Endodermal cell (in vitro differentiated cells): ENCODE results near the gene GJC1. TPM values are rescaled to one million over a fixed set of nuclear protein-coding genes. Genes with fewer than 3 reads are reported as not detected.
"Not testable (repeated sequence)": the region's sequence is repeated elsewhere in the genome, so short reads cannot be mapped to it uniquely, and the experiment has no call there.

Experiments
- DNase-seq: peaks from one replicate; pipeline ENCODE4 v3.0.0-alpha.2; 2017
- H3K27ac ChIP-seq: 2 replicates; pipeline ENCODE4 v1.5.1; 2013; ENCODE audit warnings: mild to moderate bottlenecking, low read depth, low read length, moderate library complexity
- H3K27me3 ChIP-seq: 2 replicates; pipeline ENCODE4 v1.6.1; 2013; ENCODE audit warnings: mild to moderate bottlenecking, low read length, moderate library complexity; ENCODE audit not compliant: insufficient read depth, control insufficient read depth, poor library complexity, severe bottlenecking
- H3K36me3 ChIP-seq: 2 replicates; pipeline ENCODE4 v1.7.0; 2013; ENCODE audit warnings: mild to moderate bottlenecking, low read length, moderate library complexity; ENCODE audit not compliant: control insufficient read depth, insufficient read depth
- H3K4me1 ChIP-seq: one replicate; pipeline ENCODE4 v1.7.0; 2013; ENCODE audit warnings: low read length; ENCODE audit not compliant: control insufficient read depth, insufficient read depth
- H3K4me3 ChIP-seq: 2 replicates; pipeline ENCODE4 v1.5.1; 2013; ENCODE audit warnings: mild to moderate bottlenecking, low read length, moderate library complexity
- H3K9ac ChIP-seq: 2 replicates; pipeline ENCODE4 v1.6.1; 2013; ENCODE audit warnings: mild to moderate bottlenecking, low read length, moderate library complexity; ENCODE audit not compliant: poor library complexity, severe bottlenecking; ENCODE audit errors: extremely low read depth
- H3K9me3 ChIP-seq: 2 replicates; pipeline ENCODE4 v1.6.1; 2013; ENCODE audit warnings: mild to moderate bottlenecking, low read length, moderate library complexity; ENCODE audit not compliant: control insufficient read depth
- H3K27ac Mint-ChIP-seq: 2 replicates; pipeline ENCODE4 v1.8.0; 2020; ENCODE audit warnings: mixed read lengths
- H3K27me3 Mint-ChIP-seq: 2 replicates; pipeline ENCODE4 v1.8.0; 2021; ENCODE audit warnings: mild to moderate bottlenecking, mixed read lengths; ENCODE audit not compliant: insufficient read depth
- H3K36me3 Mint-ChIP-seq: 2 replicates; pipeline ENCODE4 v1.8.0; 2020; ENCODE audit warnings: low read depth, mixed read lengths
- H3K4me1 Mint-ChIP-seq: 2 replicates; pipeline ENCODE4 v1.8.0; 2020; ENCODE audit warnings: mixed read lengths
- H3K4me3 Mint-ChIP-seq: 2 replicates; pipeline ENCODE4 v1.8.0; 2020; ENCODE audit warnings: mild to moderate bottlenecking, moderate library complexity, mixed read lengths
- H3K9me3 Mint-ChIP-seq: 2 replicates; pipeline ENCODE4 v1.8.0; 2020; ENCODE audit warnings: mild to moderate bottlenecking, mixed read lengths
- CTCF ChIP-seq: fragments of 200-600 bp; sonication (generic); conservative IDR thresholded peaks from 2 replicates; pipeline ENCODE4 v1.5.0; 2021; ENCODE audit warnings: antibody characterized with exemption, mild to moderate bottlenecking
- WGBS, 2 experiments: methylation state at CpG; one replicate each; pipeline versions ENCODE4 v1.1.5 to v1.1.7; 2013; ENCODE audit warnings: missing lambda C conversion rate in 2 of 2, mixed read lengths in 1 of 2; ENCODE audit not compliant: insufficient coverage in 1 of 2, insufficient read length in 1 of 2; 5-methylcytosine and 5-hydroxymethylcytosine counted together
- total RNA-seq, 2 donors: library from RNA; stranded (reverse); fragmentation: NEBNext Ultra II Directional in 1 of 2; extraction: Animal tissue kit (Norgen Biotek cat#: 25700) in 1 of 2; gene quantifications; 2 replicates in 1 of 2; 3 replicates in 1 of 2; pipeline ENCODE4 v1.2.1, GENCODE V29; 2021

The GJC1 gene
- total RNA-seq, 2 donors from 2014 or later = 81.9 to 108 TPM

GRCh38 chr17:44827863-44828262 lies 2.2 kb downstream of the GJC1 start:
- peak overlapping the region; percentile 58 for H3K9ac ChIP-seq
- H3K9me3 ChIP-seq = no peaks in the 10 kb centered on the region
- Mint-ChIP-seq H3K36me3 (peaks cover 5% of the 10 kb centered on the region), H3K27ac (no peak overlapping the region), H3K4me1 (peaks cover 22% of the 10 kb centered on the region), H3K4me3 (peak overlapping the region; percentile 84), H3K9me3 (no peaks in the 10 kb centered on the region), H3K27me3 (peaks cover 4% of the 10 kb centered on the region)
- no peak overlapping the region for H3K27ac ChIP-seq
- peaks cover 10% of the 10 kb centered on the region for H3K4me1 ChIP-seq
- WGBS, 2 experiments = 88% methylated on average over 1 of the region's 1 CpG; no CpG with 5 or more reads in 1 of the 2 experiments
- H3K27me3 ChIP-seq = no peaks in the 10 kb centered on the region
- peak overlapping the region; percentile 93 for H3K4me3 ChIP-seq
- no peak for DNase-seq
- peaks cover 10% of the 10 kb centered on the region for H3K36me3 ChIP-seq
- no peak for TF ChIP-seq CTCF

DNA sequence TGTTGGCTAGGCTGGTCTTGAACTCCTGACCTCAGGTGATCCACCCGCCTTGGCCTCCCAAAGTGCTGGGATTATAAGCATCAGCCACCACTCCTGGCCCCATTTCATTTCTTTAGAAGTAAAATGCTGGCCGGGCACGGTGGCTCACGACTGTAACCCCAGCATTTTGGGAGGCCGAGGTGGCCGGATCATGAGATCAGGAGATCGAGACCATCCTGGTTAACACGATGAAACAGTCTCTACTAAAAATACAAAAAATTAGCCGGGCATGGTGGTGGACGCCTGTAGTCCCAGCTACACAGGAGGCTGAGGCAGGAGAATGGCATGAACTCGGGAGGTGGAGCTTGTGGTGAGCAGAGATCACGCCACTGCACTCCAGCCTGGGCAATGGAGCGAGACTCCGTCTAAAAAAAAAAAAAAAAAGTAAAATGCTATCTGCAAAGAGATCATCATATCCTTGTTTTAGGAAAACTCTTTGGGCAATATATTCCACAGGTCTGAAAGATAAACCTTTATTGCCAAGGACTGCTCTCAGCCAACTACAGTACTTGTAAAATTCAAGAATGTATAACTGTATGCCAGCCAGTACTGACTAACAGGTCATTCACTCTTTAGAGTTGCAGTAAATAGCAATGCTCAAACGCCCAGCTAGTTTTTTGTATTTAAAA lies 3.8 kb downstream of the GJC1 start:
- TF ChIP-seq CTCF = no peak
- Histone ChIP-seq H3K9ac (no peak overlapping the region), H3K9me3 (no peaks in the 10 kb centered on the region), H3K27ac (no peak overlapping the region), H3K27me3 (no peaks in the 10 kb centered on the region), H3K4me1 (peaks cover 9% of the 10 kb centered on the region), H3K36me3 (peaks cover 14% of the 10 kb centered on the region), H3K4me3 (no peak overlapping the region)
- WGBS, 2 experiments = 97 to 98% methylated on average over 14 of the region's 15 CpGs
- Mint-ChIP-seq H3K27ac (no peak overlapping the region), H3K27me3 (no peaks in the 10 kb centered on the region), H3K9me3 (no peaks in the 10 kb centered on the region), H3K4me3 (no peak overlapping the region), H3K4me1 (peaks cover 15% of the 10 kb centered on the region), H3K36me3 (peaks cover 9% of the 10 kb centered on the region)
- DNase-seq = no peak

GRCh38 chr17:44825236-44825635 lies 4.9 kb downstream of the GJC1 start:
- not testable (repeated sequence) for H3K27ac ChIP-seq, DNase-seq, H3K4me1 Mint-ChIP-seq, H3K27me3 ChIP-seq, H3K9ac ChIP-seq, H3K27ac Mint-ChIP-seq, H3K4me3 Mint-ChIP-seq, H3K9me3 ChIP-seq, H3K4me1 ChIP-seq, H3K4me3 ChIP-seq, H3K9me3 Mint-ChIP-seq, H3K27me3 Mint-ChIP-seq
- peaks cover 23% of the 10 kb centered on the region for H3K36me3 ChIP-seq
- peaks cover 15% of the 10 kb centered on the region for H3K36me3 Mint-ChIP-seq
- WGBS, 2 experiments = 94 to 100% methylated on average over 7 to 9 of the region's 9 CpGs
